ENCODE results near the gene SDHC.

- TF ChIP-seq EP300 (IDR thresholded peaks at IDR 0.05; ENCODE audit: borderline replicate concordance in 1 of 2, low read depth in 2 of 2, low read length in 2 of 2): no peak
- no peak for TF ChIP-seq CTCF (IDR thresholded peaks at IDR 0.05; ENCODE audit: control extremely low read depth in 1 of 3, insufficient read depth in 1 of 3, low read depth in 1 of 3, low read length in 3 of 3)
- no peak for TF ChIP-seq RXRA (IDR thresholded peaks at IDR 0.05; ENCODE audit: insufficient read depth, low read depth, low read length)
- no peak for TF ChIP-seq EZH2 (IDR thresholded peaks at IDR 0.05; ENCODE audit: low read depth, low read length, severe bottlenecking)
- TF ChIP-seq CEBPB (IDR thresholded peaks at IDR 0.05; ENCODE audit: low read depth, low read length): no peak
- no peak for TF ChIP-seq MAX (IDR thresholded peaks at IDR 0.05)
- no peak for TF ChIP-seq JUND (IDR thresholded peaks at IDR 0.05; ENCODE audit: low read length)
- TF ChIP-seq NRF1 (IDR thresholded peaks at IDR 0.05; ENCODE audit: low read depth, low read length): no peak
- TF ChIP-seq SRF (IDR thresholded peaks at IDR 0.05; ENCODE audit: low read depth, low read length): no peak
- TF ChIP-seq RNF2 (IDR thresholded peaks at IDR 0.05; ENCODE audit: borderline replicate concordance, low read depth, low read length, missing control alignments, poor library complexity, severe bottlenecking): no peak
- no peak for TF ChIP-seq SIN3A (conservative IDR thresholded peaks at IDR 0.05 in 1 of 2, IDR thresholded peaks at IDR 0.05 in 1 of 2; ENCODE audit: low read depth in 1 of 2, low read length in 2 of 2)
- no peak for TF ChIP-seq FOSL1 (IDR thresholded peaks at IDR 0.05; ENCODE audit: insufficient read depth, low read depth, low read length)
- TF ChIP-seq CHD2 (IDR thresholded peaks at IDR 0.05; ENCODE audit: low read length): no peak
Measured at GRCh38 chr1:161404051-161404597, 89.9 kb downstream of the SDHC start.

Data from H1 (cell line).